HEK293 (cell line): ENCODE data around the gene CTIF.

Experiments
- PRDM1 ChIP-seq: fragments of 450-650 bp; formaldehyde crosslinking; IDR thresholded peaks from 2 replicates; pipeline ENCODE4; 2016; ENCODE audit warnings: missing biosample characterization, missing genetic modification characterization
- RBAK ChIP-seq: fragments of 450-650 bp; formaldehyde crosslinking; IDR thresholded peaks from 2 replicates; pipeline ENCODE4 v1.5.1; 2016; ENCODE audit warnings: missing biosample characterization, missing genetic modification characterization
- ZBTB20 ChIP-seq: fragments of 450-650 bp; formaldehyde crosslinking; IDR thresholded peaks from 2 replicates; pipeline ENCODE4 v1.5.1; 2016; ENCODE audit warnings: missing biosample characterization, missing genetic modification characterization
- ZBTB21 ChIP-seq: fragments of 450-650 bp; formaldehyde crosslinking; IDR thresholded peaks from 2 replicates; pipeline ENCODE4 v1.5.1; 2017; ENCODE audit warnings: missing biosample characterization, missing genetic modification characterization
- ZBTB48 ChIP-seq: fragments of 450-650 bp; formaldehyde crosslinking; IDR thresholded peaks from 2 replicates; pipeline ENCODE4 v1.5.1; 2016; ENCODE audit warnings: missing biosample characterization, missing genetic modification characterization
- ZEB2 ChIP-seq: fragments of 450-650 bp; formaldehyde crosslinking; IDR thresholded peaks from 2 replicates; pipeline ENCODE4 v1.5.1; 2016; ENCODE audit warnings: missing biosample characterization, missing genetic modification characterization
- ZNF24 ChIP-seq: fragments of 450-650 bp; formaldehyde crosslinking; IDR thresholded peaks from 2 replicates; pipeline ENCODE4 v1.5.1; 2016; ENCODE audit warnings: missing biosample characterization, missing genetic modification characterization
- ZNF324 ChIP-seq: fragments of 450-650 bp; formaldehyde crosslinking; IDR thresholded peaks from 2 replicates; pipeline ENCODE4 v1.5.1; 2016; ENCODE audit warnings: missing biosample characterization, missing genetic modification characterization
- ZNF777 ChIP-seq: fragments of 450-650 bp; formaldehyde crosslinking; IDR thresholded peaks from 2 replicates; pipeline ENCODE4 v1.5.1; 2017; ENCODE audit warnings: missing biosample characterization, missing genetic modification characterization, borderline replicate concordance
- TF ChIP-seq, protein P1 (sequence below): fragments of 450-650 bp; formaldehyde crosslinking; IDR thresholded peaks from 2 replicates; pipeline ENCODE4 v1.5.1; 2016; ENCODE audit warnings: missing biosample characterization, missing genetic modification characterization
- TF ChIP-seq, protein P2 (sequence below): fragments of 450-650 bp; formaldehyde crosslinking; IDR thresholded peaks from 2 replicates; pipeline ENCODE4 v1.5.1; 2016; ENCODE audit warnings: missing biosample characterization, missing genetic modification characterization
- TF ChIP-seq, protein P3 (sequence below): fragments of 450-650 bp; formaldehyde crosslinking; IDR thresholded peaks from 2 replicates; pipeline ENCODE4; 2016; ENCODE audit warnings: missing biosample characterization, missing genetic modification characterization
- TF ChIP-seq, protein P4 (sequence below): fragments of 450-650 bp; formaldehyde crosslinking; IDR thresholded peaks from 2 replicates; pipeline ENCODE4 v1.5.1; 2017; ENCODE audit warnings: missing biosample characterization, missing genetic modification characterization

DNA sequence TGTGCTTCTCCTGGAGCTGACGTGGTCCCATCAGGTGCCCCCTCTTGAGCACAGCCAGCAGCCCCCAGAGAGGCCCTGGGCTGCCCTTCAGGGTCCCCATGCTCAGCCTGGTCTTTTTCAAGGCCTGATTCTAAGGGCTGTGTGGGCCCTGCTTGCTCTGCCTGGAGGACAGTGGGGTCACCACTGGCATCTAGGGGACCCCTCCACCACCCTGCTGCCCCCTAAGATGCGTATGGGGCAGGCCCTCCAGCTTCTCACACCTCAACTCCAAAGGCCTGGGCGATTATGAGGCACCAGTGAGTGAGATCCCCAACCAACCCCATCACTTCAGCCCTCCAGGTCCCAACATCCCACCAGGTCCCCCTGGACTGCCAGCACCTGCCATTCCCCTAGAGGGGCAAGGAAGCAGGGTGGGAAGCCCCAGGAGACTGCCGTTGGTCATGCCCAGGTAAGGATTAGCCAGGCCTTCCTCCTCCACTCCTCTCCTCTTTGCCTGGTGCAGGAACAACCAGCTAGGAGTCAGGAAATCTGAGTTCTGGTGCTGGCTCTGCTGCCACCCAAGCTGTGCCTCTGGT, 297.5 kb downstream of the CTIF start:
- TF ChIP-seq ZNF24 (tag by site-specific recombination): no peak
- TF ChIP-seq, protein P1, sequence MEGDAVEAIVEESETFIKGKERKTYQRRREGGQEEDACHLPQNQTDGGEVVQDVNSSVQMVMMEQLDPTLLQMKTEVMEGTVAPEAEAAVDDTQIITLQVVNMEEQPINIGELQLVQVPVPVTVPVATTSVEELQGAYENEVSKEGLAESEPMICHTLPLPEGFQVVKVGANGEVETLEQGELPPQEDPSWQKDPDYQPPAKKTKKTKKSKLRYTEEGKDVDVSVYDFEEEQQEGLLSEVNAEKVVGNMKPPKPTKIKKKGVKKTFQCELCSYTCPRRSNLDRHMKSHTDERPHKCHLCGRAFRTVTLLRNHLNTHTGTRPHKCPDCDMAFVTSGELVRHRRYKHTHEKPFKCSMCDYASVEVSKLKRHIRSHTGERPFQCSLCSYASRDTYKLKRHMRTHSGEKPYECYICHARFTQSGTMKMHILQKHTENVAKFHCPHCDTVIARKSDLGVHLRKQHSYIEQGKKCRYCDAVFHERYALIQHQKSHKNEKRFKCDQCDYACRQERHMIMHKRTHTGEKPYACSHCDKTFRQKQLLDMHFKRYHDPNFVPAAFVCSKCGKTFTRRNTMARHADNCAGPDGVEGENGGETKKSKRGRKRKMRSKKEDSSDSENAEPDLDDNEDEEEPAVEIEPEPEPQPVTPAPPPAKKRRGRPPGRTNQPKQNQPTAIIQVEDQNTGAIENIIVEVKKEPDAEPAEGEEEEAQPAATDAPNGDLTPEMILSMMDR (tag by site-specific recombination): no peak
- TF ChIP-seq, protein P2, sequence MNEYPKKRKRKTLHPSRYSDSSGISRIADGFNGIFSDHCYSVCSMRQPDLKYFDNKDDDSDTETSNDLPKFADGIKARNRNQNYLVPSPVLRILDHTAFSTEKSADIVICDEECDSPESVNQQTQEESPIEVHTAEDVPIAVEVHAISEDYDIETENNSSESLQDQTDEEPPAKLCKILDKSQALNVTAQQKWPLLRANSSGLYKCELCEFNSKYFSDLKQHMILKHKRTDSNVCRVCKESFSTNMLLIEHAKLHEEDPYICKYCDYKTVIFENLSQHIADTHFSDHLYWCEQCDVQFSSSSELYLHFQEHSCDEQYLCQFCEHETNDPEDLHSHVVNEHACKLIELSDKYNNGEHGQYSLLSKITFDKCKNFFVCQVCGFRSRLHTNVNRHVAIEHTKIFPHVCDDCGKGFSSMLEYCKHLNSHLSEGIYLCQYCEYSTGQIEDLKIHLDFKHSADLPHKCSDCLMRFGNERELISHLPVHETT (tag by site-specific recombination): no peak
- no peak for TF ChIP-seq ZBTB48 (tag by site-specific recombination)
- no peak for TF ChIP-seq ZNF777 (tag by site-specific recombination)
- TF ChIP-seq, protein P3, sequence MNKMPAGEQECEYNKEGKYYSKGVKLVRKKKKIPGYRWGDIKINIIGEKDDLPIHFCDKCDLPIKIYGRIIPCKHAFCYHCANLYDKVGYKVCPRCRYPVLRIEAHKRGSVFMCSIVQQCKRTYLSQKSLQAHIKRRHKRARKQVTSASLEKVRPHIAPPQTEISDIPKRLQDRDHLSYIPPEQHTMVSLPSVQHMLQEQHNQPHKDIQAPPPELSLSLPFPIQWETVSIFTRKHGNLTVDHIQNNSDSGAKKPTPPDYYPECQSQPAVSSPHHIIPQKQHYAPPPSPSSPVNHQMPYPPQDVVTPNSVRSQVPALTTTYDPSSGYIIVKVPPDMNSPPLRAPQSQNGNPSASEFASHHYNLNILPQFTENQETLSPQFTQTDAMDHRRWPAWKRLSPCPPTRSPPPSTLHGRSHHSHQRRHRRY: no peak
- no peak for TF ChIP-seq ZBTB21 (tag by site-specific recombination)
- TF ChIP-seq, protein P4, sequence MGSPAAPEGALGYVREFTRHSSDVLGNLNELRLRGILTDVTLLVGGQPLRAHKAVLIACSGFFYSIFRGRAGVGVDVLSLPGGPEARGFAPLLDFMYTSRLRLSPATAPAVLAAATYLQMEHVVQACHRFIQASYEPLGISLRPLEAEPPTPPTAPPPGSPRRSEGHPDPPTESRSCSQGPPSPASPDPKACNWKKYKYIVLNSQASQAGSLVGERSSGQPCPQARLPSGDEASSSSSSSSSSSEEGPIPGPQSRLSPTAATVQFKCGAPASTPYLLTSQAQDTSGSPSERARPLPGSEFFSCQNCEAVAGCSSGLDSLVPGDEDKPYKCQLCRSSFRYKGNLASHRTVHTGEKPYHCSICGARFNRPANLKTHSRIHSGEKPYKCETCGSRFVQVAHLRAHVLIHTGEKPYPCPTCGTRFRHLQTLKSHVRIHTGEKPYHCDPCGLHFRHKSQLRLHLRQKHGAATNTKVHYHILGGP (tag by site-specific recombination): no peak
- no peak for TF ChIP-seq PRDM1 (tag by site-specific recombination)
- TF ChIP-seq ZNF324 (tag by site-specific recombination): no peak
- no peak for TF ChIP-seq RBAK (tag by site-specific recombination)
- no peak for TF ChIP-seq ZEB2 (tag by site-specific recombination)
- no peak for TF ChIP-seq ZBTB20 (tag by site-specific recombination)
